Loucy (cell line): ENCODE results near the gene IPO9.

Experiments
- H2AFZ ChIP-seq: fragments of 200-600 bp; sonication (generic); 2 replicates; pipeline ENCODE4 v1.6.0; 2016; ENCODE audit warnings: antibody characterized with exemption, mild to moderate bottlenecking, low read length, moderate library complexity
- H3F3A ChIP-seq: fragments of 200-600 bp; 2 replicates; pipeline ENCODE4 v1.6.0; 2016; ENCODE audit warnings: antibody characterized with exemption, low read depth, mild to moderate bottlenecking
- H3K27me3 ChIP-seq: fragments of 200-600 bp; sonication (generic); 2 replicates; pipeline ENCODE4 v1.6.1; 2014; ENCODE audit warnings: low read length, mild to moderate bottlenecking; ENCODE audit not compliant: insufficient read depth, poor library complexity, severe bottlenecking
- H3K36me3 ChIP-seq: fragments of 200-600 bp; sonication (generic); 2 replicates; pipeline ENCODE4 v1.6.1; 2016; ENCODE audit warnings: low read length; ENCODE audit not compliant: insufficient read depth
- H3K4me1 ChIP-seq: fragments of 200-600 bp; sonication (generic); 2 replicates; pipeline ENCODE4 v1.5.1; 2014; ENCODE audit warnings: low read length, mild to moderate bottlenecking; ENCODE audit not compliant: insufficient read depth, poor library complexity, severe bottlenecking
- H3K4me2 ChIP-seq: fragments of 200-600 bp; sonication (generic); 2 replicates; pipeline ENCODE4 v1.6.0; 2014; ENCODE audit warnings: antibody characterized with exemption, low read length, low read depth, mild to moderate bottlenecking; ENCODE audit not compliant: poor library complexity, severe bottlenecking
- H3K4me3 ChIP-seq: fragments of 200-600 bp; sonication (generic); 2 replicates; pipeline ENCODE4 v1.5.1; 2014; ENCODE audit warnings: low read length, mild to moderate bottlenecking, mixed read lengths; ENCODE audit not compliant: poor library complexity, severe bottlenecking
- H3K79me2 ChIP-seq: fragments of 200-600 bp; sonication (generic); 2 replicates; pipeline ENCODE4 v1.6.1; 2014; ENCODE audit warnings: low read length; ENCODE audit not compliant: insufficient read depth
- H3K9ac ChIP-seq: fragments of 200-600 bp; sonication (generic); 2 replicates; pipeline ENCODE4 v1.6.0; 2014; ENCODE audit warnings: mild to moderate bottlenecking, low read depth, low read length, moderate library complexity; ENCODE audit not compliant: poor library complexity, severe bottlenecking
- H3K9me2 ChIP-seq: fragments of 200-600 bp; sonication (generic); replicated peaks from 2 replicates; pipeline ENCODE4 v1.6.1; 2016; ENCODE audit warnings: low read depth, low read length, mixed read lengths
- H3K9me3 ChIP-seq: fragments of 200-600 bp; sonication (generic); 2 replicates; pipeline ENCODE4 v1.6.1; 2014; ENCODE audit warnings: mild to moderate bottlenecking, antibody characterized with exemption, low read length, low read depth; ENCODE audit not compliant: insufficient read depth
- H4K20me1 ChIP-seq: fragments of 200-600 bp; sonication (generic); 2 replicates; pipeline ENCODE4 v1.6.0; 2014; ENCODE audit warnings: antibody characterized with exemption, low read length, mild to moderate bottlenecking; ENCODE audit not compliant: insufficient read depth, poor library complexity, severe bottlenecking
- CTCF ChIP-seq: fragments of 200-600 bp; sonication (generic); conservative IDR thresholded peaks from 2 replicates; pipeline ENCODE4 v1.5.1; 2014; ENCODE audit warnings: mild to moderate bottlenecking, antibody characterized with exemption, low read length
- EZH2phosphoT487 ChIP-seq: fragments of 200-600 bp; IDR thresholded peaks from 2 replicates; pipeline ENCODE4 v1.6.1; 2018; ENCODE audit warnings: antibody characterized with exemption, mild to moderate bottlenecking, moderate library complexity, borderline replicate concordance

IPO9 gene

GRCh38 chr1:201828217-201828819 is 639 bp upstream of the IPO9 start:
- Histone ChIP-seq H4K20me1 (peaks cover 38% of the 10 kb centered on the region), H3K9ac (peak overlapping the region; percentile 55), H3K4me1 (peaks cover 37% of the 10 kb centered on the region), H2AFZ (no peak overlapping the region), H3F3A (no peaks in the 10 kb centered on the region), H3K36me3 (no peaks in the 10 kb centered on the region), H3K79me2 (peaks cover 43% of the 10 kb centered on the region), H3K27me3 (peaks cover 4% of the 10 kb centered on the region), H3K9me2 (no peaks in the 10 kb centered on the region), H3K4me2 (peak overlapping the region; percentile 65), H3K9me3 (no peaks in the 10 kb centered on the region), H3K4me3 (peak overlapping the region; percentile 87)
- TF ChIP-seq CTCF (no peak), EZH2phosphoT487 (no peak)

GRCh38 chr1:201831371-201831770 is 2.4 kb downstream of the IPO9 start:
- peak overlapping the region; percentile 94 for H3K9ac ChIP-seq
- peaks cover 53% of the 10 kb centered on the region for H3K4me1 ChIP-seq
- H3K36me3 ChIP-seq, result peaks cover 5% of the 10 kb centered on the region; the same call in 1 of the 2 replicates
- peak overlapping the region; percentile 87 for H3K4me3 ChIP-seq
- peak overlapping the region; percentile 82 for H3K4me2 ChIP-seq
- H4K20me1 ChIP-seq, result peaks cover 64% of the 10 kb centered on the region
- no peaks in the 10 kb centered on the region for H3F3A ChIP-seq
- peaks cover 73% of the 10 kb centered on the region for H3K79me2 ChIP-seq
- H3K9me3 ChIP-seq, result no peaks in the 10 kb centered on the region
- no peaks in the 10 kb centered on the region for H3K9me2 ChIP-seq
- peaks cover 4% of the 10 kb centered on the region for H3K27me3 ChIP-seq
- TF ChIP-seq CTCF (no peak), EZH2phosphoT487 (no peak)
- H2AFZ ChIP-seq, result no peak overlapping the region

- TF ChIP-seq EZH2phosphoT487 (no peak), CTCF (no peak)
These were observed 5.7 kb downstream of the IPO9 start for GRCh38 chr1:201834621-201835020.

More at GRCh38 chr1:201834621-201835020, 5.7 kb downstream of the IPO9 start:
- Histone ChIP-seq H3K4me2 (peak overlapping the region; percentile 82), H3F3A (no peaks in the 10 kb centered on the region), H3K9ac (peak overlapping the region; percentile 36), H2AFZ (no peak overlapping the region), H3K9me3 (no peaks in the 10 kb centered on the region), H3K36me3 (peaks cover 5% of the 10 kb centered on the region; the same call in 1 of the 2 replicates), H3K4me1 (peaks cover 45% of the 10 kb centered on the region), H3K27me3 (no peaks in the 10 kb centered on the region), H3K9me2 (no peaks in the 10 kb centered on the region), H3K79me2 (peaks cover 99% of the 10 kb centered on the region), H4K20me1 (peaks cover 88% of the 10 kb centered on the region), H3K4me3 (peak overlapping the region; percentile 18)
